ENCODE results near the gene TMEM145.

GRCh38 chr19:42297039-42297438, 16.1 kb upstream of the TMEM145 start:
- TF ChIP-seq POLR2A (IDR thresholded peaks at IDR 0.05; ENCODE audit: low read depth, low read length) (no peak), POLR2AphosphoS5 (IDR thresholded peaks at IDR 0.05; ENCODE audit: low read depth, low read length) (no peak), TAF1 (IDR thresholded peaks at IDR 0.05; ENCODE audit: borderline replicate concordance, low read depth, low read length) (no peak)

Measured in GM12892 (cell line).